Esophagus muscularis mucosa (tissue), 3 donors: Measurements from ENCODE around the gene SLC25A30.

Experiments used
- CTCF ChIP-seq, 3 experiments: fragments of 200-600 bp in 2 of 3; fragments of 450-650 bp in 1 of 3; sonication (generic) in 2 of 3; IDR thresholded peaks; one replicate each; pipeline ENCODE4 v1.5.1; 2017 to 2019; ENCODE audit warnings: antibody characterized with exemption in 3 of 3, mild to moderate bottlenecking in 2 of 3, moderate library complexity in 1 of 3
- POLR2A ChIP-seq: fragments of 450-650 bp; IDR thresholded peaks from one replicate; pipeline ENCODE4 v1.6.1; 2017; ENCODE audit warnings: antibody characterized with exemption, moderate library complexity, mild to moderate bottlenecking, low read depth
- POLR2AphosphoS5 ChIP-seq, 2 donors: sonication (generic); formaldehyde crosslinking; IDR thresholded peaks; one replicate each; pipeline ENCODE4 v1.6.1; 2017; ENCODE audit warnings: antibody characterized with exemption in 2 of 2

GRCh38 chr13:45439781-45440462, 21.7 kb upstream of the SLC25A30 start:
- TF ChIP-seq CTCF (IDR thresholded peaks at IDR 0.05), result no peak
- TF ChIP-seq POLR2AphosphoS5 (IDR thresholded peaks at IDR 0.05), result no peak
- TF ChIP-seq POLR2A, result no peak
